H1 (cell line): ENCODE data around the gene SESN3.

Experiments used
- BRCA1 ChIP-seq: IDR thresholded peaks from 2 replicates; pipeline ENCODE4 v1.6.1; 2012; ENCODE audit warnings: low read depth, low read length, improper control_type of control experiment
- EP300 ChIP-seq, 2 experiments: IDR thresholded peaks; 1 replicate in 1 of 2; 2 replicates in 1 of 2; pipeline ENCODE4 v1.6.1; 2011 to 2012; ENCODE audit warnings: low read depth in 2 of 2, low read length in 2 of 2, mild to moderate bottlenecking in 2 of 2, borderline replicate concordance in 1 of 2, inconsistent platforms in 1 of 2, moderate library complexity in 1 of 2
- EZH2 ChIP-seq: fragments of 200-600 bp; sonication (generic); IDR thresholded peaks from 2 replicates; pipeline ENCODE4 v1.7.1; 2012; ENCODE audit warnings: low read depth, mild to moderate bottlenecking, moderate library complexity, low read length, inconsistent platforms; ENCODE audit not compliant: severe bottlenecking
- HDAC6 ChIP-seq: IDR thresholded peaks from one replicate; pipeline ENCODE4 v1.7.1; 2012; ENCODE audit warnings: low read depth, mild to moderate bottlenecking, inconsistent platforms, low read length, moderate library complexity
- KDM5A ChIP-seq: fragments of 200-600 bp; IDR thresholded peaks from 2 replicates; pipeline ENCODE4 v1.7.1; 2012; ENCODE audit warnings: mild to moderate bottlenecking, low read length, inconsistent platforms, mixed read lengths
- POLR2AphosphoS5 ChIP-seq: IDR thresholded peaks from 2 replicates; pipeline ENCODE4 v1.6.1; 2011; ENCODE audit warnings: low read depth, low read length
- RAD21 ChIP-seq, 2 experiments: IDR thresholded peaks in 1 of 2; conservative IDR thresholded peaks in 1 of 2; 2 replicates each; pipeline ENCODE4 v1.6.1; 2011; ENCODE audit warnings: low read depth in 2 of 2, low read length in 2 of 2, improper control_type of control experiment in 1 of 2, inconsistent platforms in 1 of 2, mild to moderate bottlenecking in 1 of 2, moderate library complexity in 1 of 2
- SP1 ChIP-seq: IDR thresholded peaks from 2 replicates; pipeline ENCODE4 v1.6.1; 2011; ENCODE audit warnings: low read depth, low read length
- TBP ChIP-seq: IDR thresholded peaks from 2 replicates; pipeline ENCODE4 v1.6.1; 2011; ENCODE audit warnings: low read depth, low read length, improper control_type of control experiment
- TF ChIP-seq, protein P1 (sequence below), 3 experiments: IDR thresholded peaks; 1 replicate in 2 of 3; 2 replicates in 1 of 3; pipeline versions ENCODE4 v1.5.1 to v1.6.1; 2011; ENCODE audit warnings: low read length in 3 of 3, mild to moderate bottlenecking in 3 of 3, inconsistent platforms in 2 of 3, low read depth in 1 of 3, moderate library complexity in 1 of 3; ENCODE audit not compliant: insufficient read depth in 1 of 3; ENCODE audit errors: control extremely low read depth in 1 of 3

DNA sequence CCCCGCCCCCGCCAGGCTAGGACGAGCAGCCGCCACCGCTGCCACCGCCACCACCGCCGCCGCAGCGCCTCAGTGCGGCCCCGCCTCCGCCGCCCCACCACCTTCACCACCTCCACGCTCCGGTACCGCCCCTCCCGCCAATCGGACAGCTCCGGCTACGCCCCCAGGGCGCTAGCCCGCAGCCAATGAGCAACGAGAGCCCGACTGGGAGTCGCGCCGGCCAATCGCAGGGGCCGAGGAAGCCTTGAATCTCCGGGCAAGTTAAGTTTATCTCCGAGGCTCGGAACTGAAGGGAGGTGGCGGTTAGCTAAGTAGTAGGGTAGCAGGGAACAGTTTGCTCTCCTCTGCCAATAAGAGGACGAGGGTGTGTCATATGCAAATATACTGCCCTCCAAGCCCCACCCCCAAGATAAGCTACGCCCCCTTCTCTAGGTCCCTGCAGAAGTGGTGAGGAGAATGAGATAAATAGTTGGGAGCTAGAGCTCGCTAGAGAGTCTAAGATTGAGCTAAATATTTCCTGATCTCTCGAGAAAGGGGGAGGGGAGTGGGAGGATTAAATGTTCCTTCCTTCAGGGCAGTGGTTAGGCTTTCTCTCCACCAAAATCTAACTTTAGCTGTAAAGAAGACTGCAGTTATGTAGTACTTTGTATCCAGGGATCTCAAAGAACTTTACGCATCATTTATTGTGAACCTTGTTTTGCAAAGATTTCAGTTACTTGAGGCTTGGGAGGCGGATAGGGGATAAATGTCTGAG is at the start of gene SESN3:
- TF ChIP-seq HDAC6 (no peak), POLR2AphosphoS5 (peak; percentile 55), KDM5A (no peak), EZH2 (no peak), EP300 (IDR thresholded peaks at IDR 0.05; ENCODE audit: borderline replicate concordance in 1 of 2, low read depth in 2 of 2, low read length in 2 of 2) (peak in 1 of 2 experiments; percentile 16; a peak in 1 of 3 replicates), BRCA1 (no peak), SP1 (peak; percentile 84), RAD21 (IDR thresholded peaks at IDR 0.05 in 1 of 2, conservative IDR thresholded peaks at IDR 0.05 in 1 of 2; ENCODE audit: low read depth in 2 of 2, low read length in 2 of 2) (peak in 1 of 2 experiments; percentile 7; a peak in 1 of 4 replicates), TBP (peak; percentile 56; the same call in 1 of the 2 replicates)
- TF ChIP-seq, protein P1, sequence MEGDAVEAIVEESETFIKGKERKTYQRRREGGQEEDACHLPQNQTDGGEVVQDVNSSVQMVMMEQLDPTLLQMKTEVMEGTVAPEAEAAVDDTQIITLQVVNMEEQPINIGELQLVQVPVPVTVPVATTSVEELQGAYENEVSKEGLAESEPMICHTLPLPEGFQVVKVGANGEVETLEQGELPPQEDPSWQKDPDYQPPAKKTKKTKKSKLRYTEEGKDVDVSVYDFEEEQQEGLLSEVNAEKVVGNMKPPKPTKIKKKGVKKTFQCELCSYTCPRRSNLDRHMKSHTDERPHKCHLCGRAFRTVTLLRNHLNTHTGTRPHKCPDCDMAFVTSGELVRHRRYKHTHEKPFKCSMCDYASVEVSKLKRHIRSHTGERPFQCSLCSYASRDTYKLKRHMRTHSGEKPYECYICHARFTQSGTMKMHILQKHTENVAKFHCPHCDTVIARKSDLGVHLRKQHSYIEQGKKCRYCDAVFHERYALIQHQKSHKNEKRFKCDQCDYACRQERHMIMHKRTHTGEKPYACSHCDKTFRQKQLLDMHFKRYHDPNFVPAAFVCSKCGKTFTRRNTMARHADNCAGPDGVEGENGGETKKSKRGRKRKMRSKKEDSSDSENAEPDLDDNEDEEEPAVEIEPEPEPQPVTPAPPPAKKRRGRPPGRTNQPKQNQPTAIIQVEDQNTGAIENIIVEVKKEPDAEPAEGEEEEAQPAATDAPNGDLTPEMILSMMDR (IDR thresholded peaks at IDR 0.05; ENCODE audit: control extremely low read depth in 1 of 3, insufficient read depth in 1 of 3, low read depth in 1 of 3, low read length in 3 of 3), result no peak
